Breast epithelium (tissue), 4 donors: ENCODE results near the gene TMEM163. TPM values are rescaled to one million over a fixed set of nuclear protein-coding genes. Genes with fewer than 3 reads are reported as not detected.

ENCODE experiments used
- DNase-seq, 2 donors: peaks; one replicate each; pipeline ENCODE4 v3.0.0-alpha.2; 2019; ENCODE audit warnings: low spot score in 2 of 2
- H3K27ac ChIP-seq, 2 donors: fragments of 200-600 bp; sonication (generic) in 1 of 2; one replicate each; pipeline ENCODE4 v1.5.1; 2016 to 2019; ENCODE audit warnings: mild to moderate bottlenecking in 1 of 2
- H3K27me3 ChIP-seq, 2 donors: fragments of 200-600 bp; sonication (generic) in 1 of 2; one replicate each; pipeline versions ENCODE4 v1.5.1 to v1.6.0; 2017 to 2019; ENCODE audit warnings: control low read depth in 1 of 2, mild to moderate bottlenecking in 1 of 2
- H3K36me3 ChIP-seq: fragments of 200-600 bp; one replicate; pipeline ENCODE4 v1.5.1; 2019
- H3K4me1 ChIP-seq, 2 donors: fragments of 200-600 bp; sonication (generic); one replicate each; pipeline ENCODE4 v1.5.1; 2016 to 2019; ENCODE audit warnings: control low read depth in 1 of 2
- H3K4me3 ChIP-seq, 3 donors: fragments of 200-600 bp; sonication (generic); 1 replicate in 2 of 3; 2 replicates in 1 of 3; pipeline ENCODE4 v1.5.1; 2016 to 2019; ENCODE audit warnings: mild to moderate bottlenecking in 3 of 3, moderate library complexity in 2 of 3
- H3K9me3 ChIP-seq, 2 donors: fragments of 200-600 bp; sonication (generic) in 1 of 2; one replicate each; pipeline ENCODE4 v1.5.1; 2016 to 2019; ENCODE audit warnings: control low read depth in 1 of 2
- CTCF ChIP-seq, 3 donors: fragments of 450-650 bp; IDR thresholded peaks; one replicate each; pipeline ENCODE4 v1.5.1; 2016 to 2017; ENCODE audit warnings: antibody characterized with exemption in 3 of 3, mild to moderate bottlenecking in 3 of 3, moderate library complexity in 3 of 3
- POLR2A ChIP-seq: fragments of 450-650 bp; IDR thresholded peaks from one replicate; pipeline ENCODE4 v1.6.1; 2016; ENCODE audit warnings: antibody characterized with exemption, mild to moderate bottlenecking, moderate library complexity
- POLR2AphosphoS5 ChIP-seq, 3 donors: sonication (generic); formaldehyde crosslinking; IDR thresholded peaks; one replicate each; pipeline ENCODE4 v1.6.1; 2017; ENCODE audit warnings: antibody characterized with exemption in 3 of 3
- intact Hi-C: fragments of 100-400 bp; cut with DNase I; formaldehyde crosslinking; loops from one replicate; pipeline ENCODE4 v1.15.1; 2023; ENCODE audit warnings: low total_unique reads
- total RNA-seq, 3 donors: library from RNA; depleted of rRNA; stranded (reverse); fragments of >200 nt; gene quantifications; one replicate each; pipeline ENCODE4 v1.1.0, GENCODE V29; 2016

Gene TMEM163
- total RNA-seq, 3 donors from 2014 or later = 0.32 to 1.5 (median 0.66) TPM

DNA sequence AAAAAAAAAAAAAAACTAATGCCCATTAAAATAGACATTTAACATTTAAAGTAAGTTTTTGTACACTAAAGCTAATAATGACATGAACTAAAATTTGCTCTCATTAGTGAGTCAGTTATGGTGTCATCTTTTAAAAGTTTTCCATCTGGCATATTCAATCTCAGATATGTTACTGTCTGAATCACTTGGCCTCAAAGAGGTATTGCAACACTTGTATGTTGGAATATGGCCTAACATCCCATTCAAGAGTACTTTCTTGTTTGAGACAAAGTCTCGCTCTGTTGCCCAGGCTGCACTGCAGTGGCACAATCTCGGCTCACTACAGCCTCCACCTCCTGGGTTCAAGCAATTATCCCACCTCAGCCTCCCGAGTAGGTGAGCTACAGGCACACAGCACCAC is 169.7 kb downstream of the TMEM163 start:
- no peak for TF ChIP-seq POLR2A
- no peak for TF ChIP-seq CTCF (IDR thresholded peaks at IDR 0.05)
- no peak for TF ChIP-seq POLR2AphosphoS5 (IDR thresholded peaks at IDR 0.05)
- Histone ChIP-seq H3K36me3 (no peaks in the 10 kb centered on the region), H3K27me3 (no peaks in the 10 kb centered on the region), H3K27ac (no peak overlapping the region), H3K4me1 (no peaks in the 10 kb centered on the region), H3K9me3 (no peaks in the 10 kb centered on the region), H3K4me3 (no peak overlapping the region)
- no peak for DNase-seq
- intact Hi-C loops = no loop called here

DNA sequence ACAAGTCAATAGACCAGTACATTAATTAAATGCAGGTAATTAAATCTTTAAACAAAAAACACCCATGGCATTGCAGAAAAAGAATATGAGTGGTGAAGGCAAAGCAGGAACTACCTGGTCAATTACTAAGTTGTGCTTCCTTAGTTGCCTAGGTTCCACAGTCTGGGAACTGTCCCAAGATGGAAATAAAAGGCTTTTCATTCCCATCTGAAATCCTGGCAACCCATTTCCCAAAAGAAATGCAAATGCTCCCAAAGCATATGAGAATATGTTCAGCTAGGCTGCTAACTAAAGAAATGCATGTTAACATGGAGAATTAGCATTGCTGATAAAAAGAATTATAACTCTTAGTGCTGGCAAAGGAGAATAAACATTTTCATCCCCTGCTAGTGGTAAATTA is 177.8 kb downstream of the TMEM163 start:
- intact Hi-C loops = no loop called here
- Histone ChIP-seq H3K27me3 (no peaks in the 10 kb centered on the region), H3K36me3 (no peaks in the 10 kb centered on the region), H3K4me3 (no peak overlapping the region), H3K4me1 (no peaks in the 10 kb centered on the region), H3K9me3 (no peaks in the 10 kb centered on the region), H3K27ac (no peak overlapping the region)
- TF ChIP-seq POLR2AphosphoS5 (IDR thresholded peaks at IDR 0.05) (no peak), POLR2A (no peak), CTCF (IDR thresholded peaks at IDR 0.05) (no peak)
- no peak for DNase-seq

DNA sequence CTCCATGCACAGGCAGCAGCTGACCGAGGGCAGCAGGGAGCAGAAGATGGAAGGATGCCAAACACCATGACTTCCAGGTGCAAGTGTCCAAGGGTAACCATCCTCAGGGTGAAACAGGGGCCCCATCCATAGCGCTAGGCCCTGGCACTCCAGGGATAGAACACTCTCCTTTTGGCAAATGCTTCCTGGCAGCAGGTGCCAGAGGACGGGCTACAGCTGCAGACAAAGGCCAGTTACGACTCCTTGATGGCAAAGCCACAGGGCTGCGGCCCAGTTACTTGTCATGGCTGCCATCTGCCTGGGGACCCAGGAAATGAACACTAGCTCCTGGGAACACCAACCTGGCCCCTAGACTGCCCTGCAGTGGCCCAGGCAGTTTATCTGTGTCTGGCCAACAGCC is 178.8 kb downstream of the TMEM163 start:
- no peaks in the 10 kb centered on the region for H3K4me1 ChIP-seq
- H3K36me3 ChIP-seq = no peaks in the 10 kb centered on the region
- intact Hi-C loops = no loop called here
- no peak overlapping the region for H3K4me3 ChIP-seq
- H3K27me3 ChIP-seq = no peaks in the 10 kb centered on the region
- TF ChIP-seq POLR2AphosphoS5 (IDR thresholded peaks at IDR 0.05) (no peak), CTCF (IDR thresholded peaks at IDR 0.05) (no peak), POLR2A (no peak)
- no peak for DNase-seq
- no peaks in the 10 kb centered on the region for H3K9me3 ChIP-seq
- no peak overlapping the region for H3K27ac ChIP-seq

DNA sequence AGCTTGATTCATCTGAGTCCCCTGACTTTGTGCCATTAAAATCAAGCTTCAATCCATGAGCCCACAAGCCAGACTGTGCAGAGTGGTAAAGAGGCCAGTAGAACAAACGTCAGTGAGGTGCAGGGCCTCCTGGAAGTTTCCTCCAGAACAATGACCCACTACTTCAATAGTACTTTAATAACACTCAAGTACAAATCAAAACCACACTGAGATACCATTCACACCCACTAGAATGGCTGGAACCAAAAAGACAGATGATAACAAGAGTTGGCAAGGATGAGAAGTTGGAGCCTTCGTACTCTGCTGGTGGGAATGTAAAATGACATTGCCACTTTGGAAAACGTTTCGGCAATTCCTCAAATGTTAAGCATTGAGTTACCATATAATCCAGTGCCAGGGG is 181.1 kb downstream of the TMEM163 start:
- no peaks in the 10 kb centered on the region for H3K36me3 ChIP-seq
- DNase-seq = no peak
- H3K9me3 ChIP-seq = no peaks in the 10 kb centered on the region
- H3K4me3 ChIP-seq = no peak overlapping the region
- no peaks in the 10 kb centered on the region for H3K27me3 ChIP-seq
- TF ChIP-seq POLR2AphosphoS5 (IDR thresholded peaks at IDR 0.05) (no peak), CTCF (IDR thresholded peaks at IDR 0.05) (no peak), POLR2A (no peak)
- no peak overlapping the region for H3K27ac ChIP-seq
- intact Hi-C loops = no loop called here
- H3K4me1 ChIP-seq = no peaks in the 10 kb centered on the region

DNA sequence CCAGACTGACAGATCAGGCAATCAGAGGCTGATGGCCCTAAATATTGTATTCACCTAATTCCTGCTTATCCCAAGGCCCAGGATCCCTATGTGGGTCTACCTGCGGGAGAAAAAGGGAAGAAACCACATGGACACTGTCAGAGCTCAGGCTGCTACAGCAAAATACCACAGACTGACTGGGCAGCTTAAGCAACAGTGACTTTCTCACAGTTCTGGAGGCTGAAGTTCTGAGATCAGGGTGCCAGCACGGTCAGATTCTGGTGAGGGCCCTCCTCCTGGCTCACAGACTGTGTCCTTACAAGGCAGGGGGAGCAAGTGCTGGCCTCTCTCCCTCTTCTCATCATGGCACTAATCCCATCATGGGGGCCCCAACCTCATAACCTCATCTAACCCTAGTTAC is 181.7 kb downstream of the TMEM163 start:
- Histone ChIP-seq H3K27me3 (no peaks in the 10 kb centered on the region), H3K36me3 (no peaks in the 10 kb centered on the region), H3K9me3 (no peaks in the 10 kb centered on the region), H3K27ac (no peak overlapping the region), H3K4me3 (no peak overlapping the region), H3K4me1 (no peaks in the 10 kb centered on the region)
- intact Hi-C loops = no loop called here
- TF ChIP-seq POLR2AphosphoS5 (IDR thresholded peaks at IDR 0.05) (no peak), POLR2A (no peak), CTCF (IDR thresholded peaks at IDR 0.05) (no peak)
- no peak for DNase-seq
